Measurements from ENCODE around the gene PHAX.

GRCh38 chr5:126603402-126603991 is 2.8 kb downstream of the PHAX start:
- TF ChIP-seq CTCF (IDR thresholded peaks at IDR 0.05) (no peak), POLR2A (IDR thresholded peaks at IDR 0.05; ENCODE audit: low read depth) (no peak)
